Endothelial cell of umbilical vein (primary cell): Measurements from ENCODE around the gene CCL7. TPM values are rescaled to one million over a fixed set of nuclear protein-coding genes. Genes with fewer than 3 reads are reported as not detected.

ENCODE experiments used
- BruUV-seq: library from RNA; stranded (reverse); fragments of 400-500 nt; replicated peaks from 2 replicates; lab custom pipeline; 2021; lab: Mats Ljungman, UMichigan
- CTCF ChIA-PET: fragments of 300-600, 350-600 bp; sonication (Branson Sonifier 250); formaldehyde crosslinking; loops from one replicate; lab custom pipeline; 2021; ENCODE audit warnings: antibody characterized with exemption, inconsistent platforms; lab: Charles Lee
- POLR2A ChIA-PET: fragments of 300-600, 350-600 bp; sonication (Branson Sonifier 250); formaldehyde crosslinking; loops from one replicate; lab custom pipeline; 2021; ENCODE audit warnings: antibody characterized with exemption, inconsistent platforms; lab: Charles Lee
- DNase-seq: peaks from one replicate; pipeline ENCODE4 v3.0.0-alpha.2; 2011; ENCODE audit warnings: low read depth, low spot score
- FAIRE-seq: peaks from 2 replicates; lab custom pipeline; 2011; peaks lifted over from hg19 to GRCh38; lab: Jason Lieb, UNC
- H2AFZ ChIP-seq: 2 replicates; pipeline ENCODE4 v1.6.0; 2012; ENCODE audit warnings: low read depth, low read length, control low read depth, inconsistent platforms
- H3K27ac ChIP-seq: 2 replicates; pipeline ENCODE4 v1.5.1; 2011; ENCODE audit warnings: low read depth, mild to moderate bottlenecking, control low read depth, low read length, moderate library complexity; ENCODE audit not compliant: insufficient read depth
- H3K27me3 ChIP-seq, 2 experiments: 2 replicates each; pipeline versions ENCODE4 v1.6.0 to v1.6.1; 2011; ENCODE audit warnings: low read length in 2 of 2, mixed read lengths in 1 of 2; ENCODE audit not compliant: control insufficient read depth in 2 of 2, insufficient read depth in 2 of 2
- H3K36me3 ChIP-seq, 2 experiments: 2 replicates in 1 of 2; 3 replicates in 1 of 2; pipeline ENCODE4 v1.5.1; 2011; ENCODE audit warnings: low read length in 2 of 2, mild to moderate bottlenecking in 1 of 2, moderate library complexity in 1 of 2; ENCODE audit not compliant: control insufficient read depth in 2 of 2, insufficient read depth in 2 of 2; ENCODE audit errors: extremely low read depth in 1 of 2
- H3K4me1 ChIP-seq: 3 replicates; pipeline ENCODE4 v1.5.1; 2011; ENCODE audit warnings: mild to moderate bottlenecking, low read length; ENCODE audit not compliant: control insufficient read depth, insufficient read depth; ENCODE audit errors: extremely low read depth
- H3K4me2 ChIP-seq: 2 replicates; pipeline ENCODE4 v1.6.1; 2011; ENCODE audit warnings: low read length, control low read depth, mixed read lengths; ENCODE audit not compliant: insufficient read depth
- H3K4me3 ChIP-seq, 3 experiments: fragments of 200-600 bp in 1 of 3; sonication (generic), shearing (Covaris generic) in 1 of 3; replicated peaks in 1 of 3; 2 replicates each; pipeline ENCODE4 v1.5.1; 2011 to 2016; ENCODE audit warnings: control low read depth in 3 of 3, low read length in 3 of 3, mild to moderate bottlenecking in 2 of 3, inconsistent platforms in 1 of 3, low read depth in 1 of 3, moderate library complexity in 1 of 3; ENCODE audit not compliant: insufficient read depth in 1 of 3
- H3K79me2 ChIP-seq: 2 replicates; pipeline ENCODE4 v1.6.0; 2012; ENCODE audit warnings: low read length, inconsistent platforms; ENCODE audit not compliant: control insufficient read depth, insufficient read depth
- H3K9ac ChIP-seq: replicated peaks from 2 replicates; pipeline ENCODE3; 2011; ENCODE audit warnings: low read length, control low read depth; ENCODE audit not compliant: insufficient read depth; ENCODE audit errors: extremely low read depth
- H3K9me1 ChIP-seq: replicated peaks from 3 replicates; pipeline ENCODE4 v1.6.0; 2011; ENCODE audit warnings: mild to moderate bottlenecking, low read length; ENCODE audit not compliant: control insufficient read depth, insufficient read depth; ENCODE audit errors: extremely low read depth
- H3K9me3 ChIP-seq: replicated peaks from 2 replicates; pipeline ENCODE4 v1.5.1; 2012; ENCODE audit warnings: low read length, inconsistent platforms; ENCODE audit not compliant: control insufficient read depth, insufficient read depth
- H4K20me1 ChIP-seq: replicated peaks from 2 replicates; pipeline ENCODE3; 2011; ENCODE audit warnings: mild to moderate bottlenecking, low read length; ENCODE audit not compliant: control insufficient read depth, insufficient read depth; ENCODE audit errors: extremely low read depth
- CTCF ChIP-seq, 2 donors: IDR thresholded peaks; 1 replicate in 1 of 2; 2 replicates in 1 of 2; pipeline ENCODE4 v1.5.1; 2011; ENCODE audit warnings: low read length in 2 of 2, mild to moderate bottlenecking in 2 of 2, moderate library complexity in 2 of 2, control low read depth in 1 of 2, inconsistent platforms in 1 of 2, low read depth in 1 of 2; ENCODE audit not compliant: insufficient read depth in 1 of 2; ENCODE audit errors: extremely low read depth in 1 of 2
- FOS ChIP-seq: IDR thresholded peaks from 2 replicates; pipeline ENCODE4 v1.6.1; 2011; ENCODE audit warnings: mild to moderate bottlenecking, low read length, moderate library complexity, borderline replicate concordance; ENCODE audit not compliant: insufficient read depth
- GATA2 ChIP-seq: IDR thresholded peaks from 2 replicates; pipeline ENCODE4 v1.7.0; 2011; ENCODE audit warnings: low read depth, mild to moderate bottlenecking, moderate library complexity, mixed read lengths, low read length; ENCODE audit not compliant: insufficient read length, insufficient read depth
- JUN ChIP-seq: IDR thresholded peaks from 2 replicates; pipeline ENCODE4 v1.6.1; 2011; ENCODE audit warnings: borderline replicate concordance, low read depth; ENCODE audit not compliant: insufficient read length, insufficient read depth
- MYC ChIP-seq: IDR thresholded peaks from one replicate; pipeline ENCODE4 v1.6.1; 2011; ENCODE audit warnings: mild to moderate bottlenecking, low read depth, low read length
- dilution Hi-C: fragments of 300-500 bp; cut with MboI; formaldehyde crosslinking; loops from one replicate; pipeline ENCODE4 v1.15.0; 2019; ENCODE audit warnings: low sequenced_read_pairs; ENCODE audit not compliant: extremely low pct_ligation_motif_present
- intact Hi-C: fragments of 100-400 bp; cut with micrococcal nuclease; formaldehyde crosslinking; loops from one replicate; pipeline ENCODE4 v1.10.0; 2022
- polyA plus RNA-seq, 4 experiments: library from polyadenylated mRNA; depleted of rRNA in 3 of 4; stranded (reverse) in 3 of 4; unstranded in 1 of 4; fragments of >200 nt; gene quantifications; 2 replicates each; pipeline versions ENCODE4 v1.2.1 to v1.2.3, GENCODE V29; 2011 to 2012; ENCODE audit warnings: missing spikeins in 1 of 4
- total RNA-seq: library from RNA; stranded (reverse); gene quantifications from 2 replicates; pipeline ENCODE4 v1.2.3, GENCODE V29; 2021

Gene CCL7
- total and polyA plus RNA-seq, 2 donors (not counting 3 experiments of a cell fraction or from before 2014, with no cell fraction given) = 0.25 TPM; not detected in 1

GRCh38 chr17:34252444-34253138 is 17.4 kb upstream of the CCL7 start:
- peaks cover 0 to 4% of the 10 kb centered on the region in 2 experiments for H3K36me3 ChIP-seq
- no peaks in the 10 kb centered on the region for H3K27me3 ChIP-seq
- no peaks in the 10 kb centered on the region for H3K9me3 ChIP-seq
- H3K4me1 ChIP-seq = peaks cover 86% of the 10 kb centered on the region
- BruUV-seq = no TSS peak
- TF ChIP-seq FOS (peak; percentile 88), CTCF (IDR thresholded peaks at IDR 0.05; ENCODE audit: extremely low read depth in 1 of 2, insufficient read depth in 1 of 2, low read depth in 1 of 2, low read length in 2 of 2) (no peak), GATA2 (peak; percentile 97), JUN (peak; percentile 57), MYC (no peak)
- peak; percentile 90 for FAIRE-seq
- H4K20me1 ChIP-seq = no peaks in the 10 kb centered on the region
- DNase-seq = peak; percentile 98
- ChIA-PET POLR2A (interaction anchor here (1.2 to 1.8 kb wide), 3 partner anchors 10 to 17 kb away, joined by 6 to 14 read pairs (median 9); no protein-coding TSS in a partner anchor), CTCF (interaction anchor here (0.7 to 2.3 kb wide), 10 partner anchors 10 to 109 kb away, joined by 3 to 27 read pairs (median 6); partner anchors contain the start of gene CCL1)
- no peaks in the 10 kb centered on the region for H3K9me1 ChIP-seq
- peak overlapping the region; percentile 83 for H3K9ac ChIP-seq
- peak overlapping the region; percentile 55 for H3K4me2 ChIP-seq
- H3K4me3 ChIP-seq = no peak overlapping the region
- dilution Hi-C loops = no loop called here
- intact Hi-C loops = loop anchor here (1.0 to 10.0 kb wide), 4 partner anchors 14 to 1180 kb away; partner anchors contain the start of genes SLFN11, SLFN12 and SLFN5
- H3K27ac ChIP-seq = peak overlapping the region; percentile 96
- H3K79me2 ChIP-seq = no peaks in the 10 kb centered on the region
- H2AFZ ChIP-seq = no peak overlapping the region
